GM23338 (cell line): ENCODE data around the gene SCP2.

Source experiments
- CREB1 ChIP-seq: fragments of 250-450 bp; sonication (Bioruptor Pico); IDR thresholded peaks from 2 replicates; pipeline ENCODE4 v1.5.0; 2020; ENCODE audit warnings: low read depth, mild to moderate bottlenecking, moderate library complexity
- CTCF ChIP-seq, 2 experiments: fragments of 200-600 bp in 1 of 2; sonication (generic) in 1 of 2; conservative IDR thresholded peaks; 2 replicates each; pipeline versions ENCODE4 v1.5.1 to v1.6.1; 2016 to 2017; ENCODE audit warnings: antibody characterized with exemption in 2 of 2, low read depth in 2 of 2, mild to moderate bottlenecking in 2 of 2, moderate library complexity in 1 of 2
- ETS1 ChIP-seq: IDR thresholded peaks from 2 replicates; pipeline ENCODE4 v1.6.1; 2016; ENCODE audit warnings: antibody characterized with exemption
- EZH2 ChIP-seq: fragments of 200-600 bp; sonication (generic); IDR thresholded peaks from one replicate; pipeline ENCODE4 v1.8.0; 2017; ENCODE audit warnings: antibody characterized with exemption, mild to moderate bottlenecking, low read depth; ENCODE audit not compliant: unreplicated experiment
- EZH2phosphoT487 ChIP-seq: fragments of 200-600 bp; sonication (generic); IDR thresholded peaks from one replicate; pipeline ENCODE4 v1.8.1; 2018; ENCODE audit warnings: antibody characterized with exemption; ENCODE audit not compliant: unreplicated experiment
- JUNB ChIP-seq: IDR thresholded peaks from one replicate; pipeline ENCODE4 v1.6.1; 2016; ENCODE audit warnings: antibody characterized with exemption; ENCODE audit not compliant: unreplicated experiment
- NANOG ChIP-seq: IDR thresholded peaks from 2 replicates; pipeline ENCODE4 v1.6.1; 2016; ENCODE audit warnings: antibody characterized with exemption, borderline replicate concordance
- POLR2AphosphoS5 ChIP-seq: IDR thresholded peaks from 2 replicates; pipeline ENCODE4 v1.6.1; 2016; ENCODE audit warnings: antibody characterized with exemption, low read depth
- REST ChIP-seq: IDR thresholded peaks from one replicate; pipeline ENCODE4 v1.6.1; 2018; ENCODE audit warnings: antibody characterized with exemption; ENCODE audit not compliant: unreplicated experiment
- STAT1 ChIP-seq: IDR thresholded peaks from one replicate; pipeline ENCODE4 v1.6.1; 2016; ENCODE audit warnings: antibody characterized with exemption; ENCODE audit not compliant: unreplicated experiment
- ZNF114 ChIP-seq: fragments of 250-450 bp; sonication (Bioruptor Pico); IDR thresholded peaks from 2 replicates; pipeline ENCODE4 v1.5.0; 2020; ENCODE audit warnings: mild to moderate bottlenecking, moderate library complexity
- ZNF331 ChIP-seq: fragments of 250-450 bp; sonication (Bioruptor Pico); IDR thresholded peaks from 2 replicates; pipeline ENCODE4 v1.5.0; 2020; ENCODE audit warnings: low read depth, mild to moderate bottlenecking, moderate library complexity

- TF ChIP-seq CTCF (conservative IDR thresholded peaks at IDR 0.05; ENCODE audit: low read depth in 2 of 2) (no peak), REST (no peak), POLR2AphosphoS5 (no peak), EZH2 (peak; percentile 21), EZH2phosphoT487 (no peak), CREB1 (CRISPR knock-in tag) (no peak), JUNB (no peak), STAT1 (no peak), ETS1 (no peak), NANOG (no peak), ZNF114 (CRISPR knock-in tag) (no peak), ZNF331 (CRISPR knock-in tag) (no peak)
These were observed 135.9 kb downstream of the SCP2 start for GRCh38 chr1:53062708-53063591.
